Islet precursor cell (in vitro differentiated cells): Measurements from ENCODE around the gene C22orf15.

Experiments
- DNase-seq: peaks from one replicate; pipeline ENCODE4 v3.0.0-alpha.2; 2018

The C22orf15 gene

GRCh38 chr22:23751441-23751996, 11.3 kb upstream of the C22orf15 start:
- no peak for DNase-seq

DNA sequence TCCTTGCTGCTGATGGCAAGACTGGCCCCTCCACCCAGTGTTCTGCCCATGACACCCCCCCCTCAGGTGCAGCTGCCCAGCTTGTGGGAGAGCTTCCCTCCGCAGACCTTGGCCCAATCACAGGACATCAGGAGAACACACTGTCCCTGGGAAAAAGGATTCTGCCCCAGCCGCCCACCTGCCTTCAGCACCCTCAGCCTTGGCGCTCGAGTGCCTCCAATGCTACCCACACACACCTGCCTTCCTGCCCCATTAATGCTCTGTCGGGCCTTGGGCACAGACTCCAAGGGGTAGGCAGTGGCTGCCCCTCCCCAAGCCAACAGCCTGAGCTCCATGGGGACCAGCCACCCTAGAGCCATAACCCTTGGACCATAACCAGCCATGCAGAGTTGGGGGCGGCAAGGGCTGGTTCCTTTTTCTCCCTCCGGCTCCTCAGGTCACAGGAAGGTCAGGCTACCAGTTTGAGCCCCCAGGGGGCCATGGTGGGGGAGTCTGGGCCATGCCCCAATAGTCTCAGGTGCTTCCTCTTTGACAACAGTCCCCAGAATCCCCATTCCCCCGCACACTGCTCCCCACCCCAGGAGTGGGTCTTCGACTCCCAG, 10.6 kb upstream of the C22orf15 start:
- no peak for DNase-seq

GRCh38 chr22:23752750-23753149, 10.0 kb upstream of the C22orf15 start:
- DNase-seq = no peak

- no peak for DNase-seq
These were observed 9.4 kb upstream of the C22orf15 start for GRCh38 chr22:23753385-23753784.

DNA sequence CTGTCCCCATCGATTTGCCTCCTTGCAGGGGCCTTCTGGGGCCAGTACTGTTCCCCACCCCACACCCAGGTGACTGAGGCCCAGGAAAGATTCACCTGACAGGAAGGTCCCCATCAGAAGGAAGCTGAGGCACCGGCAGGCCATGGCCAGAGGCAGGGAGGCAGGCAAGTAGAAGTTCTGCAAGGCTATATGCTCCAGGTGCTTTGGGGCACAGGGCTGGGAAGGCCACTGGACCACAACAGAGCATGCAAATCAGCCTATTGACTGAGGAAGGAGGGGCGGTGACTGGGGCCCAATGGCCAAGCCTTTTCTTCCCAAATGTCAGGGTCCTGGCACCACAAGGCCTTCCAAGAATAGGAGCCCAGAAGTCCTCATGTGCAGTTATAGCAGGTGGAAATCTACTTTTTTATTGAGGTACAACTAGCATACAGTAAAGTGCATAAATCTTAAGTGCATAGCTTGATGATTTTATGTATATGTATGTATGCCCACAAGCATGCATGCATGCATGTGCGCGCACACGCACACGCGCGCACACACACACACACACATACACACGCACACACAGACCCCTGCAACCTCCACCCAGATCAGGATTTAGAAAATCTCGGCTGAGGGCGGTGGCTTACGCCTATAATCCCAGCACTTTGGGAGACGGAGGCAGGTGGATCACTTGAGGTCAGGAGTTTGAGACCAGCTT, 8.4 kb upstream of the C22orf15 start, which contains the start of gene VPREB3:
Gene VPREB3 (minus strand): TSS at position 206 of the 700 bp plus-strand sequence. CDS start 62 bp downstream, at position 144.
- DNase-seq = no peak

- no peak for DNase-seq
These were observed 7.7 kb upstream of the C22orf15 start for GRCh38 chr22:23754980-23755636.

GRCh38 chr22:23755711-23756110, 7.1 kb upstream of the C22orf15 start:
- no peak for DNase-seq

DNA sequence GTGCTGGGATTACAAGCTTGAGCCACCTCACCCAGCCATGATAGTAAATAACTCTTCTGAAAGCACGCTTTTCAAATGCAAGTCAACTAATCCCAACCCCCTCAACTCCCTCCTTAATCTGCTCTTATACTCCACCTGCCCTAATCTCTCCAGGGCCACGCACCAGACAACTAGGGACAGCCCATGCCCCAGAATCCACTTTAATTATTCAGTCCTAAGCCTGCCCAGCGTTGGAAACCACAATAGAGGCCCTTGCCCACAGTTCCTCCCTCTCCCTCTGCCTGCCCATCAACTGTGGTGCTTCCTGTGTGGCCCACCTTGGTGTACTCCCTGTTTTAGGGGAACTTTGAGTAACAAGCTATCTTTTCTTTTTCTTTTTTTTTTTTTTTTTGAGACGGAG, 5.9 kb upstream of the C22orf15 start:
- no peak for DNase-seq

GRCh38 chr22:23759566-23759965, 3.2 kb upstream of the C22orf15 start:
- no peak for DNase-seq

DNA sequence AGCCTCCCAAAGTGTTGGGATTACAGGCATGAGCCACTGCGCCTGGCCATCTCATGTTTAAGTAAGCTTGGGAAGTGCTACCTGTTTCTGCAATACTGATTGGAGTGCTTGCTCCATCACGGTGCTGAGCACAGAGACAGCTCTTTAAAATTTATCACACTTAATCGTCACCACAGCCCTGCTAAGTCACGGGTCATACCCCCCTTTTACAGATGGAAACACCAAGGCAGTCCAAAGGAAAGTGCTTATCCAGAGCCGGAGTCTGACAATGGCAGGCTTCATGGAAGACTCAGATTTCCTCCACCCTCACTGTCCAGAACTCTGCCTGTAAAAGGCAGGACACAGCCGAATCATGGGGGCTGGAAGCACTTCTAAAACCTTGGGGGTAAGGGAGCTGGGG, 2.7 kb upstream of the C22orf15 start:
- no peak for DNase-seq

GRCh38 chr22:23763579-23763945, 772 bp downstream of the C22orf15 start:
- DNase-seq = no peak

- no peak for DNase-seq
These were observed 1.2 kb downstream of the C22orf15 start for GRCh38 chr22:23763954-23764353.

- DNase-seq = no peak
These were observed 2.4 kb downstream of the C22orf15 start for GRCh38 chr22:23764899-23765881.

GRCh38 chr22:23767303-23767672, 4.5 kb downstream of the C22orf15 start:
- no peak for DNase-seq

GRCh38 chr22:23767673-23768548, 5.1 kb downstream of the C22orf15 start, which contains the start of gene CHCHD10:
Gene CHCHD10, minus strand, starts transcription at chr22:23767972. Its CDS starts 98 bp downstream, at chr22:23767874.
- DNase-seq = peak; percentile 92

GRCh38 chr22:23769321-23769965, 6.7 kb downstream of the C22orf15 start:
- no peak for DNase-seq

- no peak for DNase-seq
These were observed 9.5 kb downstream of the C22orf15 start for GRCh38 chr22:23772315-23772648.

DNA sequence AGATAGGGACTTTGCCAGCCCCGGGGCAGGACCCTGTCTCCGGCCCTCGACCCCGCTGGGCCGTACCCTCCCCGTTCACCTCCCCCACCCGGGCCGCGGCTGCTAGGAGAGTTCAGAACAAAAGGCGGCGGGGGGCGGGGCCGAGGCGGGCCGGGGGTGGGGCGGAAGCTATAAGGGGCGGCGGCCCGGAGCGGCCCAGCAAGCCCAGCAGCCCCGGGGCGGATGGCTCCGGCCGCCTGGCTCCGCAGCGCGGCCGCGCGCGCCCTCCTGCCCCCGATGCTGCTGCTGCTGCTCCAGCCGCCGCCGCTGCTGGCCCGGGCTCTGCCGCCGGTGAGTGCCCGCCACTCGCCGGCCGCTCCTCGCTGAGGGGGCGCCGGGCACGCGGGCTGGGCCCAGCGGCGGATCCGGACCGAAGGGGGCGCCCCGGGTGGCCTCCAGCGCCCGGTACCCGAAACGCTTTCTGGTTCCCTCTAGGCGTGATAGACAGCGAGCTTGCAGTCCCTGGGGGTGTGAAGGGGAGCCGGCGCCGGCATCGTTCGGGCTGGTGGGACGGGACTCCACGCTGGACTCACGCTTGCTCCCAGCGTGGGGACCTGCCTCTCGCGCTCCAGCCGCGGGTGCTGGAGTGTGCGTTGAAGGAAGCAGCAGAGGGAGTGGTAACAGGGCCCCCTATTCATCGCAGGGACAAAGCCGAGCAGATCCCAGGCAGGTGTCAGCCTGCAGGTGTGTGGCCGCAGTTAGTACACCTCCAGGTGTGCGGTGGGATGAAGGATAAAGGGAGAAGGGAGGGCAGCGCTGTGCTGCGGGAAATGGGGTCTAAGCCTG, 10.1 kb downstream of the C22orf15 start, which contains the start of gene MMP11:
Gene MMP11 (plus strand): TSS at position 201 of the 825 bp plus-strand sequence. CDS start 22 bp downstream, at position 223.
- peak; percentile 88 for DNase-seq

GRCh38 chr22:23773483-23774113, 10.8 kb downstream of the C22orf15 start:
- peak; percentile 79 for DNase-seq
